Glomerular visceral epithelial cell (primary cell): ENCODE measurements around the gene CCP110.

Experiments used
- DNase-seq: peaks from one replicate; pipeline ENCODE4 v3.0.0-alpha.2; 2016; ENCODE audit errors: extremely low spot score

CCP110 gene

DNA sequence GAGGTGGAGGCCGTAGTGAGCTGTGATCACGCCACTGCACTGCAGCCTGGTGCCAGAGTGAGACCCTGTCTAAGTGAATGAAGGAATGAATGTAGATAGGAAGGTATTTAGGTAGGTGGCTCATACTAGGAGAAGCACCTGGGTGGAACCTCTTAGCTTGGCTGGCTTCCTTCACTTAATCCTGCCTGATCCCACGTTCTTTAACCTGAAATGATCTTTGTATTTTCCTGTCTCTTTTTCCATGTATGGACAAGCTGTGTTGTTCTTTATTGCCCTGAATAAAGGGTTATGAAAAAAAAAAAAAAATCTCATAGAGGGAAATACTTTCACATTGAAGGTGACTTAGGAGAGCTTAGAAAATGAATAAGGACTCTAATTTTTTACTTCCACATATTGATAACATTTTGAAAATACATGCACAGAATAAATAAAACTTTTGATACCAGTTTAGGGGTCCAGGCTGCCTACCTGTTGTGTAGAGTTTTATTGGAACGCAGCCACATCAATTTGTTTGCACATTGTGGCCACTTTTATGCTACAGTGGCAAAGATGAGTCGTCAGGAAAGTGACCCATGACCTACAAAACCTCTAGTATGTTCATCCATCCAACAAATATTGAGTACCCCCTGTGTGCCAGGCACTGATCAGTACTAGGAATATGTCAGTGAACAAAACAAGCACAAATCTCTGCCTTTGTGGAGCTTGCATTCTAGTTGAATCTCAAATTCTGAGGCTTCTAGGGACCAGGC lies 76.4 kb downstream of the CCP110 start:
- no peak for DNase-seq

DNA sequence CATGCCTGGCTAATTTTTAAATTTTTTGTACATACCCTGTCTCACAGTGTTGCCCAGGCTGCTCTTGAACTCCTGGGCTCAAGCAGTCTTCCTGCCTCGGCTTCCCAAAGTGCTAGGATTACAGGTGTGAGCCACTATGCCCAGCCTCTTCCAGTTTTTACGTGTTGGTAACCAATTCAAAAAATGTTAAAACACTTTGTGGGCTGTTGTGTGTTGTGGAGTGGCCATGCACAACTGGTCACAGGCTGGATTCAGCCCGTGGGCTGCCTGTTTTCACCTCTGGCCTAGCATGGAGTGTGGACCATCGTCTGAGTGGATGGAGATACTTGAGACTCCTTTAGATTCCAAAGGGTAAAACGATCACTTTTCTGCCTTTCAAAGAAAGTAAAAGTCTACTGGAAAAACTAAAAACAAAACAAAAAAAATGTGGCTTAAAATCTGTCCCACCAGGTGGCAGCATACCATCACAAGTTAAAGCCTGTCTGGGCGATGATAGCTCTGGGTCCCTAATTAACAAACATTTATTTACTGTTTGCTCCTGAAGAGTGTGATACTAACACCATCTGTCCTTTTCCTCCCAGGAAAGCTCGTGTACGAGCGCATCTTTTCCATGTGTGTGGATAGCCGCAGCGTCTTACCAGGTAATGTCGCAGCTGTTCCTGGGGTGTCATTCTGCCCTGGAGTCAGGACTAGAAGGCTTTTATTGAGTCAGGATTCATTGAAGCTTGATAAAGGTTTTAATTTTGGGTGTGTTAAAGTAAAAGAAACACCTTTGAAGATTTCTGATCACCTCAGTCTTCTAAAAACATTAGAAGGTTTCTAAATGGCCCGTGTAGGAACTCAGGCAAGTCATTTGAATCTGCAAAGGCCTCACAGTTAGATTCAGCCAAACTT lies 77.6 kb downstream of the CCP110 start:
- DNase-seq: peak; percentile 27
